Astrocyte of the cerebellum (primary cell): ENCODE measurements around the gene SFT2D2.

Experiments used
- DNase-seq: peaks from one replicate; pipeline ENCODE4 v3.0.0-alpha.2; 2011; ENCODE audit warnings: low read depth
- H3K4me3 ChIP-seq: 2 replicates; pipeline ENCODE4 v1.5.1; 2011; ENCODE audit warnings: mild to moderate bottlenecking, low read depth, low read length, moderate library complexity
- in situ Hi-C: cut with HindIII; loops from 2 replicates; pipeline ENCODE4 v1.10.0; 2017; ENCODE audit warnings: low sequenced_read_pairs
- TF ChIP-seq, protein P1 (sequence below): IDR thresholded peaks from 2 replicates; pipeline ENCODE4 v1.5.1; 2012; ENCODE audit warnings: low read length, low read depth, moderate library complexity, mild to moderate bottlenecking; ENCODE audit errors: missing control alignments

SFT2D2 gene

DNA sequence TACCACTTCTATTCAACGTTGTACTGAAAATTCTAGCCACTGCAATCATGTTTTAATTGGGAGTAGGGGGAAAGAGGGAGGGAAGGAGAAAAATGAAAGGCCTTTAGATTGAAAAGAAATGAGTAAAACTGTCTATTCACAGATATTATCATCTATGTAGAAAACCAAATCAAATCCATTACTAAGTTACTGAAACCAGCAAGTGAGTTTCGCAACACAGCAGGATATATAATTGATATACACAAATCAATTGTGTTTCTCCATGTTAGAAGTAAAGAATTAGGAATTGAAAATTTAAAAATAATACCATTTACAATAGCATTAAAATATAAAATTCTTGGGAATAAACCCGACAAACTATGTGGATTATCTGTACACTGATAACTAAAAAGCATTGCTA, 19.2 kb downstream of the SFT2D2 start:
- in situ Hi-C loops = no loop called here
- no peak overlapping the region for H3K4me3 ChIP-seq
- no peak for DNase-seq
- TF ChIP-seq, protein P1, sequence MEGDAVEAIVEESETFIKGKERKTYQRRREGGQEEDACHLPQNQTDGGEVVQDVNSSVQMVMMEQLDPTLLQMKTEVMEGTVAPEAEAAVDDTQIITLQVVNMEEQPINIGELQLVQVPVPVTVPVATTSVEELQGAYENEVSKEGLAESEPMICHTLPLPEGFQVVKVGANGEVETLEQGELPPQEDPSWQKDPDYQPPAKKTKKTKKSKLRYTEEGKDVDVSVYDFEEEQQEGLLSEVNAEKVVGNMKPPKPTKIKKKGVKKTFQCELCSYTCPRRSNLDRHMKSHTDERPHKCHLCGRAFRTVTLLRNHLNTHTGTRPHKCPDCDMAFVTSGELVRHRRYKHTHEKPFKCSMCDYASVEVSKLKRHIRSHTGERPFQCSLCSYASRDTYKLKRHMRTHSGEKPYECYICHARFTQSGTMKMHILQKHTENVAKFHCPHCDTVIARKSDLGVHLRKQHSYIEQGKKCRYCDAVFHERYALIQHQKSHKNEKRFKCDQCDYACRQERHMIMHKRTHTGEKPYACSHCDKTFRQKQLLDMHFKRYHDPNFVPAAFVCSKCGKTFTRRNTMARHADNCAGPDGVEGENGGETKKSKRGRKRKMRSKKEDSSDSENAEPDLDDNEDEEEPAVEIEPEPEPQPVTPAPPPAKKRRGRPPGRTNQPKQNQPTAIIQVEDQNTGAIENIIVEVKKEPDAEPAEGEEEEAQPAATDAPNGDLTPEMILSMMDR = no peak

DNA sequence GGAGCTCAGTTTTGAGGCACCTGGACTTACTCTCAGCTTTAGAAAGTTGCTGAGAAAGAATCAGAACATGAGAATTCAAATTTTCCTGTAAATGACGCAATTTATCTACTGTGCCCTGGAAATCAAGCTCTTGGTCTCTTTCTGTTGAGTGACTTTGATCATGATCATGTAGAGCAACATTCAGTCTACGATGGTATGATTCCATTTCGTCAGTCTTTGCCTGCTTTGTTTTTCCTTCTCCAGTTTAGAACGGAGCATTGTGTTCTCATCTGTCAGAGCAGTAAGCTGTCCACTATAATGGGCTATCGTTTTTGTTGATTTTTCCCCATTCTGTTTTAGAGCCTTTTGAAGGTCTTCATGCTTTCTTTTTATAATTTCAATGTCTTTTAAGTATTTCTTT, 20.7 kb downstream of the SFT2D2 start:
- no peak overlapping the region for H3K4me3 ChIP-seq
- DNase-seq = no peak
- in situ Hi-C loops = no loop called here
- TF ChIP-seq, protein P1 = no peak

DNA sequence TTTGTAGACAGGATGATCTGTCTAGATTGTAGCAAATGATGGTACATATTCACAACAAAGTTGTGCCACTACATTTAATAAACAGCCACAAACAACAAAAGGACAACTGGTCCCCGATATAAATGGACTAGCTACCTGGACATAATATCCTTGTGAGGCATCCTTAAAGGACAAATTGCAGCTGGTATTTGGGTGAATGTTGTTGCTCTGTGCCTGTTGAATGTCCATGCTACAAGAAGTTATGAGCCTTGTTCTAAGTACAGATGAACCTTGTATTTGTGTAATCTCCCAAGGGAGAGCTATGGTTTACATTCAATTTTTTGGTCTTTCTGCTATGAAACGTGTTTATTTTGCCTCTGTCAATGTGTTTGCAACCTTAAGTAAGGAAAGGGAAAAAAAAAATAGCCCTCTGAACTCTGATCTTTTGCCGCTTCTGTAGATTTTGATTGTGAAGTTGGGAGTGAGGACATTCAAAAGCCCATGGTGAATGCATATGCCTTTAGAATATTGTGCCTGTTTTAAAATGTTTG, 26.5 kb downstream of the SFT2D2 start:
- no peak for DNase-seq
- TF ChIP-seq, protein P1 = no peak
- in situ Hi-C loops = no loop called here
- H3K4me3 ChIP-seq = no peak overlapping the region

DNA sequence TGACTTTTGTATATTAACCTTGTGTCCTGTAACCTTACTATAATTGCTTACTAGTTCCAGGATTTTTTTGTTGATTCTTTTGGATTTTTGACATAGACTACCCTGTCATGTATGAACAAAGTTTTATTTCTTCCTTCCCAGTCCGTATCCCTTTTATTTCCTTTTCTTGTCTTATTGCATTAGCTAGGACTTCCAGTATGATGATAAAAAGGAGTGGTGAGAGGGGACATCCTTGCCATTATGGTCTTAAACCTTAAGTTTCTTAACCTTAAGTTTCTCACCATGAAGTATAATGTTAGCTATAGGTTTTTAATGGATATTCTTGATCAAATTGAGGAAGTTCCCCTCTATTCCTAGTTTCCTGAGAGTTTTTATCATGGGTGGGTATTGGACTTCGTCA, 30.4 kb downstream of the SFT2D2 start:
- in situ Hi-C loops = no loop called here
- no peak for DNase-seq
- TF ChIP-seq, protein P1 = no peak
- no peak overlapping the region for H3K4me3 ChIP-seq

DNA sequence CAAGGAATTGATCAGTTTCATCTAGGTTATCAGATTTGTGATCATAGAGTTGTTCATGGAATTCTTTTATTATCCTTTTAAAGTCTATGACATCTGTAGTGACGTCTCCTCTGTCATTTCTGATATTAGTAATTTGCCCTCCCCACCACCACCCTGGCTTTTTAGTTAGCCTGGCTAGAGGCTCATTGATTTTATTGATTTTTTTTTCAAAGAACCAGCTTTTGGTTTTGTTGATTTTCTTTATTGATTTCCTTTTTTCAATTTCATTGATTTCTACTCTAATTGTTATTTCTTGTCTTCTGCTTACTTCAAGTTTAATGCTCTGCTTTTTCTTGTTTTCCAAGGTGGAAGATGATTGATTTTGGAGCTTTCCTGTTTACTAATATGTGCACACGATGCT, 31.6 kb downstream of the SFT2D2 start:
- H3K4me3 ChIP-seq = no peak overlapping the region
- in situ Hi-C loops = no loop called here
- TF ChIP-seq, protein P1 = no peak
- no peak for DNase-seq

DNA sequence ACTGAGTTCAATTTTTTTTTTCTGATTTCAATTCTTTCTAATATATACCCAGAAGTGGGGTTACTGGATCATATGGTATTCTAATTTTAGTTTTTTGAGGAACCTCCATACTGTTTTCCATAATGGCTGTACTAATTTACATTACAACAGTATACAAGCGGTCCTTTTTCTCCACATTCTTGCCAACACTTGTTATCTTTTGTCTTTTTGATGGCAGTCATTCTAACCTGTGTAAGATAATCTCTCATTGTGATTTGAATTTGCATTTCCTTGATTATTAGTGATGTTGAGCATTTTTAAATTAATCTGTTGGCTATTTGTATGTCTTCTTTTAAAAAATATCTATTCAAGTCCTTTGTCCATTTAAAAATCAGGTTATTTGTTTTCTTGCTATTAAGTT, 33.8 kb downstream of the SFT2D2 start:
- no peak overlapping the region for H3K4me3 ChIP-seq
- TF ChIP-seq, protein P1 = no peak
- DNase-seq = no peak
- in situ Hi-C loops = no loop called here

DNA sequence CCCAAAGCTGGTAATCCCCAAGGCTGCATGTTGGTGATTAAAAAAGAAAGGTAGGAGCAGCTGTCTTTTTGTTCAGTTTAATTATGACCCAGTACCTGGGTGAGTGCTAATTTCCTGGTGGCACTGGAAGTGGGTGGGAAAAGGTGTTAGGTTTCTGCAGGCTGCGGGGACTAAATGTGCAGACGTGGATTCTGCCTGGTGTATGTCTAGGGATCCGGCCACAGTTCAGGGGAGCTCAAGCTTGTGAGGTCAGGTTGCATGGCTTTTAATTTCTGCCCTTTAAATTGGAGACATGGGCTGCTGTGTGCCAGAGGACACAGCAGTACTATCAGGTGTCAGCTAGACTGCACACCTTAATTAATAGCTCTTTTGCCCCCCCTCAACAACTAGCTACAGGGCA, 34.6 kb downstream of the SFT2D2 start:
- no peak overlapping the region for H3K4me3 ChIP-seq
- TF ChIP-seq, protein P1 = no peak
- in situ Hi-C loops = no loop called here
- DNase-seq = no peak
